GM21825 (cell line): ENCODE results near the gene SRSF1.
"Not testable (repeated sequence)": the region's sequence is repeated elsewhere in the genome, so short reads cannot be mapped to it uniquely, and the experiment has no call there.

Experiments
- ATAC-seq: cut with Tn5 transposase; IDR thresholded peaks from one replicate; pipeline ENCODE4 v1.9.1; 2021; ENCODE audit warnings: mild to moderate bottlenecking, moderate library complexity; ENCODE audit not compliant: unreplicated experiment

SRSF1 gene

GRCh38 chr17:58006924-58007780, at the start of gene SRSF1:
SRSF1 (minus strand) TSS chr17:58007246; CDS start chr17:58007137, 109 bp downstream.
- peak; percentile 86 for ATAC-seq

GRCh38 chr17:58056476-58056875, 49.4 kb upstream of the SRSF1 start:
- ATAC-seq, result no peak

GRCh38 chr17:58054641-58055040, 47.6 kb upstream of the SRSF1 start:
- no peak for ATAC-seq

- ATAC-seq, result no peak
These were observed 46.1 kb upstream of the SRSF1 start for GRCh38 chr17:58052945-58053715.

GRCh38 chr17:58052407-58052806, 45.4 kb upstream of the SRSF1 start:
- ATAC-seq, result no peak

- ATAC-seq, result no peak
These were observed 44.4 kb upstream of the SRSF1 start for GRCh38 chr17:58051468-58051867.

GRCh38 chr17:58050966-58051365, 43.9 kb upstream of the SRSF1 start:
- ATAC-seq, result no peak

- ATAC-seq, result no peak
These were observed 42.5 kb upstream of the SRSF1 start for GRCh38 chr17:58049533-58049932.

- ATAC-seq, result no peak
These were observed 40.5 kb upstream of the SRSF1 start for GRCh38 chr17:58047376-58048150.

GRCh38 chr17:58046239-58047094, 39.4 kb upstream of the SRSF1 start:
- no peak for ATAC-seq

GRCh38 chr17:58044256-58044655, 37.2 kb upstream of the SRSF1 start:
- not testable (repeated sequence) for ATAC-seq

GRCh38 chr17:58043221-58044181, 36.5 kb upstream of the SRSF1 start:
- ATAC-seq, result no peak

- no peak for ATAC-seq
These were observed 34.1 kb upstream of the SRSF1 start for GRCh38 chr17:58041161-58041560.

- ATAC-seq, result no peak
These were observed 33.3 kb upstream of the SRSF1 start for GRCh38 chr17:58040386-58040785.

- ATAC-seq, result no peak
These were observed 32.9 kb upstream of the SRSF1 start for GRCh38 chr17:58039975-58040374.

- no peak for ATAC-seq
These were observed 25.8 kb upstream of the SRSF1 start for GRCh38 chr17:58032691-58033415.

GRCh38 chr17:58028578-58028977, 21.5 kb upstream of the SRSF1 start:
- no peak for ATAC-seq

- ATAC-seq, result no peak
These were observed 13.4 kb upstream of the SRSF1 start for GRCh38 chr17:58020401-58020800.

GRCh38 chr17:58019521-58019920, 12.5 kb upstream of the SRSF1 start:
- ATAC-seq, result no peak
